RWPE1 (cell line): ENCODE results near the gene ANKIB1.
"Not testable (repeated sequence)": the region's sequence is repeated elsewhere in the genome, so short reads cannot be mapped to it uniquely, and the experiment has no call there.

Experiments
- CTCF ChIA-PET: fragments of 350-600 bp; sonication (Branson Sonifier 250); formaldehyde crosslinking; extraction: SDS; loops from one replicate; lab custom pipeline; 2021; lab: Yijun Ruan, JAX
- POLR2A ChIA-PET: fragments of 400-600 bp; formaldehyde crosslinking; extraction: SDS; loops from one replicate; lab custom pipeline; 2020; ENCODE audit warnings: antibody characterized with exemption; ENCODE audit not compliant: low non-redundant PET; lab: Yijun Ruan, JAX
- DNase-seq: peaks from one replicate; pipeline ENCODE4 v3.0.0; 2012; ENCODE audit warnings: low spot score
- H3K27ac ChIP-seq: fragments of 450-650 bp; 2 replicates; pipeline ENCODE4 v1.5.1; 2017
- CTCF ChIP-seq: fragments of 450-650 bp; conservative IDR thresholded peaks from 2 replicates; pipeline ENCODE4 v1.5.1; 2017; ENCODE audit warnings: low read depth, mild to moderate bottlenecking

Gene ANKIB1

GRCh38 chr7:92436612-92437445 is 191.1 kb downstream of the ANKIB1 start:
- no peak for TF ChIP-seq CTCF
- POLR2A ChIA-PET: no interaction called here
- no peak overlapping the region for H3K27ac ChIP-seq
- DNase-seq: no peak
- CTCF ChIA-PET: interaction anchor here (0.5 kb wide), 1 partner anchor 283 kb away, joined by 3 read pairs; no protein-coding TSS in a partner anchor

DNA sequence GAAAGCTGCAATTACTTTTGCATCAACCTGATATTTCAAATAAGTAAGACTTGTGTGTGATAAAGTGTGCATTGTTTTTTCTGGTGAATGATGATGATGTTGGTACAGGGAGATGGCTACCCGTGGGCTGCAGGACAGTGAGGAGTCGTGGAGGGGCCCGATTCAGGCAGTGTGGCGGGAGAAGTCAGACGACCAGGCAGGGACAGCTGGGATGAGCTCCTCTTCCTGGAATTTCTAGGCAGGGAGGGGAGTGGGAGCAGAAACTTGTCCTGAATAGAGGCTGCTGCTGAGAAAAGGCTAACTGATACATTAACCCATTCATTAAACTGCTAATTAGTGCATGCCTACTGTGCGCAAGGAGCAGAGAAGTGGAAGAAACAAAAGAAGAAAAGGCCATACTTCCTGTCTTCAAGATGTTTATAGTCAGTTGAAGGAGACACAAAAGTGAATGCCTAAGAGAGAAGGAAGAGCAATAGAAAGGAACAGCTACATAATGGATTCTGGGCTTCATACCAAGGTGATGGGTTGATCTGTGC is 192.2 kb downstream of the ANKIB1 start:
- ChIA-PET POLR2A (interaction anchor here (0.6 kb wide), 1 partner anchor 13 kb away, joined by 7 read pairs; no protein-coding TSS in a partner anchor), CTCF (interaction anchor here (0.6 kb wide), 1 partner anchor 13 kb away, joined by 4 read pairs; no protein-coding TSS in a partner anchor)
- H3K27ac ChIP-seq: no peak overlapping the region
- TF ChIP-seq CTCF: no peak
- DNase-seq: no peak

GRCh38 chr7:92442720-92443119 is 196.9 kb downstream of the ANKIB1 start:
- DNase-seq, CTCF ChIA-PET, H3K27ac ChIP-seq, POLR2A ChIA-PET: not testable (repeated sequence)

DNA sequence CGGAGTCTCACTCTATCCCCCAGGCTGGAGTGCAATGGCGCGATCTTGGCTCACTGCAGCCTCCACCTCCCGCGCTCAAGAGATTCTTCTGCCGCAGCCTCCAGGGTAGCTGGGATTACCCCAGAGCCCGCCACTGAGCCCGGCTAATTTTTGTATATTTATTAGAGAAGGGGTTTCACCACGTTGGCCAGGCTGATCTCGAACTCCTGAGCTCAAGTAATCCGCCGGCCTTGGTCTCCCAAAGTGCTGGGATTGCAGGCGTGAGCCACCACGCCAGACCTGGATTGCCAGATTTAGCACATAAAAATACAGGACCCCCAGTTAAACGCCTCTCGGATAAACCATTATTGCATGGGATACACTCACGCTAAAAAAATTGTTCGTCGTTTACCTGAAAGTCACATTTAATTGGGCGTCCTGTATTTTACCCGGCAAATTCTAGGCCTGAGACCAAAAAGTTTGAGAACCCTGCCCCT is 201.1 kb downstream of the ANKIB1 start:
- no peak; the same call in 1 of the 2 replicates for TF ChIP-seq CTCF
- no peak for DNase-seq
- ChIA-PET CTCF (interaction anchor here (0.6 to 2.4 kb wide), 15 partner anchors 8 to 825 kb away, joined by 3 to 11 read pairs (median 4); partner anchors contain the start of gene MTERF1), POLR2A (interaction anchor here (0.7 kb wide), 1 partner anchor 566 kb away, joined by 3 read pairs; no protein-coding TSS in a partner anchor)
- peak overlapping the region; percentile 87 for H3K27ac ChIP-seq

- TF ChIP-seq CTCF: peak; percentile 96
- H3K27ac ChIP-seq: peak within 1 kb of the TSS; percentile 87
- ChIA-PET CTCF (interaction anchor here (0.6 to 2.4 kb wide), 13 partner anchors 9 to 826 kb away, joined by 3 to 11 read pairs (median 3); no protein-coding TSS in a partner anchor), POLR2A (interaction anchor here (0.6 to 0.7 kb wide), 2 partner anchors 63 to 567 kb away, joined by 3 read pairs; no protein-coding TSS in a partner anchor)
- peak; percentile 93 for DNase-seq
These were observed 201.8 kb downstream of the ANKIB1 start, which contains the start of gene GATAD1 for GRCh38 chr7:92447345-92448204. Gene GATAD1, plus strand, starts transcription at chr7:92447482. Its CDS starts 248 bp downstream, at chr7:92447730.

- TF ChIP-seq CTCF: peak; percentile 47
- CTCF ChIA-PET: interaction anchor here (0.6 to 0.8 kb wide), 4 partner anchors 13 to 616 kb away, joined by 3 read pairs; no protein-coding TSS in a partner anchor
- H3K27ac ChIP-seq: peak overlapping the region; percentile 87
- DNase-seq: peak; percentile 41
- POLR2A ChIA-PET: interaction anchor here (0.6 kb wide), 1 partner anchor 63 kb away, joined by 3 read pairs; no protein-coding TSS in a partner anchor
These were observed 202.5 kb downstream of the ANKIB1 start for GRCh38 chr7:92448205-92448747.
